Heart left ventricle (tissue), 16 donors: Measurements from ENCODE around the gene HOXB4. TPM values are rescaled to one million over a fixed set of nuclear protein-coding genes. Genes with fewer than 3 reads are reported as not detected.

ENCODE experiments used
- ATAC-seq, 4 donors: fragments of 200-7000 bp; cut with Tn5 transposase; one replicate each; pipeline ENCODE4 v1.9.1; 2020 to 2022; ENCODE audit warnings: moderate library complexity in 4 of 4, mild to moderate bottlenecking in 3 of 4, moderate number of reproducible peaks in 1 of 4
- DNase-seq, 5 donors: peaks; one replicate each; pipeline ENCODE4 v3.0.0-alpha.2; 2020
- H3K27ac ChIP-seq, 12 donors: fragments of 200-600 bp; sonication (generic) in 4 of 12; one replicate each; pipeline versions ENCODE4 v1.5.0 to v1.8.0; 2016 to 2022; ENCODE audit warnings: mild to moderate bottlenecking in 2 of 12
- H3K27me3 ChIP-seq, 9 donors: fragments of 200-600 bp; sonication (generic) in 2 of 9; one replicate each; pipeline versions ENCODE4 v1.5.1 to v1.8.0; 2016 to 2022; ENCODE audit warnings: mild to moderate bottlenecking in 3 of 9
- H3K36me3 ChIP-seq, 9 donors: fragments of 200-600 bp; sonication (generic) in 2 of 9; one replicate each; pipeline versions ENCODE4 v1.5.0 to v1.8.0; 2018 to 2022; ENCODE audit warnings: mild to moderate bottlenecking in 2 of 9
- H3K4me1 ChIP-seq, 12 donors: fragments of 200-600 bp; sonication (generic) in 4 of 12; one replicate each; pipeline versions ENCODE4 v1.5.0 to v1.8.0; 2016 to 2022; ENCODE audit warnings: mild to moderate bottlenecking in 3 of 12
- H3K4me3 ChIP-seq, 12 donors: fragments of 200-600 bp; sonication (generic) in 4 of 12; one replicate each; pipeline versions ENCODE4 v1.5.0 to v1.8.0; 2017 to 2022; ENCODE audit warnings: mild to moderate bottlenecking in 9 of 12, moderate library complexity in 4 of 12
- H3K9me3 ChIP-seq, 12 donors: fragments of 200-600 bp; sonication (generic) in 4 of 12; one replicate each; pipeline versions ENCODE4 v1.5.0 to v1.8.0; 2016 to 2022; ENCODE audit warnings: mild to moderate bottlenecking in 1 of 12
- CTCF ChIP-seq, 12 donors: fragments of 200-600 bp; sonication (generic) in 4 of 12; IDR thresholded peaks; one replicate each; pipeline versions ENCODE4 v1.5.0 to v1.8.0; 2018 to 2022; ENCODE audit warnings: antibody characterized with exemption in 12 of 12, mild to moderate bottlenecking in 5 of 12
- POLR2A ChIP-seq, 2 donors: fragments of 450-650 bp; IDR thresholded peaks; one replicate each; pipeline ENCODE4 v1.6.1; 2017; ENCODE audit warnings: antibody characterized with exemption in 2 of 2, mild to moderate bottlenecking in 2 of 2, moderate library complexity in 2 of 2
- WGBS, 4 donors: extraction: QIAGEN DNeasy Blood & Tissue Kit in 2 of 4; methylation state at CpG; one replicate each; pipeline versions ENCODE4 v1.1.5 to v1.1.7; 2013 to 2018; 5-methylcytosine and 5-hydroxymethylcytosine counted together
- intact Hi-C, 10 donors: fragments of 100-400 bp; cut with DNase I; formaldehyde crosslinking; loops; one replicate each; pipeline versions ENCODE4 v1.11.1 to v1.14.2; 2022
- polyA plus RNA-seq, 2 donors: library from polyadenylated mRNA; stranded (reverse); fragments of 200-250 nt; gene quantifications; one replicate each; pipeline ENCODE4 v1.2.3, GENCODE V29; 2013
- total RNA-seq, 9 donors: library from RNA; depleted of rRNA in 2 of 9; stranded (reverse); fragments of >200 nt in 2 of 9; fragmentation: NEBNext Ultra II Directional in 3 of 9; extraction: Animal tissue kit (Norgen Biotek cat#: 25700) in 3 of 9; gene quantifications; one replicate each; pipeline versions ENCODE4 v1.1.0 to v1.2.4, GENCODE V29; 2016 to 2023
- donor health status: ischemic (EF 13 %, LVEDD 7.1; RV severe dilation, severe dysfunction).
- donor health status: healthy with polysubstance abuse.
- donor health status: DM: no; HTN: yes; CAD: no.
- donor health status: DM: no; HTN: no; CAD: no.
- donor health status: ischemic (EF 25% LVEDD 6.9; RV normal size, moderate dysfunction).
- donor health status: ischemic (EF 25% LVEDD 5.7; RV mildly dilated, moderate dysfunction).
- donor health status: healthy.
- donor health status: DM: yes; HTN: yes; CAD: no.
- donor health status: ischemic (EF 35%, LVEDD 5.7; RV mildly dilated, moderate dysfunction).
- donor health status: nonischemic (EF 11% LVEDD 7.7; RV severe dilation, severe dysfunction).
- donor health status: DM: yes; HTN: yes; CAD: no.
- donor health status: PGD.
- donor health status: ischemic (EF 29% LVEDD 5.4; RV normal size, mild dysfunction).
- donor health status: nonischemic (EF 23%, LVEDD 6.1; RV moderate dilation, normal function).

HOXB4 gene
- total and polyA plus RNA-seq, 11 donors, result 0.27 to 2.8 (median 0.59) TPM; not detected in 1

DNA sequence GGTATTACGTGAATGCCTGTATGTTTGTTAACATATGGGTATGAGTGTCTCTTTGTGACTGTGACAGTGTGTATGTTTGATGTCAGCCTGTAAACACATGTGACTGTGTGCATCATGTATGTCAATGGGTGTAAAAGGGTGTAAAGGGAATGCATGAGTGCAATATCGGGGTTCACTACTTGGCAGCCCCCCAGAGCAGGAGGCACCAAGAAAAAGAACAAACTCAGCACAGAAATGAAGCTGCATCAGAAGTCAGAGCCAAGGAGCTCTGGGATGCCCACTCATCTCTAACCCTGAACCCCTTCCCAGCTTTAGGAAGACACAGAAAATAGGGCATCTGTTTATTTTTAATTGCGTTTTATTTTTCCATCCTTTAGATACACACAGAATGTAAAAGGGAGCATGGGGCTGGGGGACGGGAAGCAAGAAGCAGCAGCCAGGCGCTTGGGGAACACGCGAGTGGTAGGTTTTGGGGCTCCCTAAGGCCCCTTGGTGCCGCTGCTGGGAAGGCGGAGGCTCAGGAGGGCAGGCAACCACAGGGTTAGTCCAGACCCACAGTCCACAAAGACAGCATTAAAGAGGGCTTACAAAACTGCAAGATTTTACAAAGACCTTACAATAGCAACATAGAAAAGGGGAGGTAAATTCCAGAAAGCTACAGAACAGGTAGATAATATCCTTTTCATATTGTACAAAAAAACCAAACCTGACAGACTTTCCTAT lies 28.9 kb upstream of the HOXB4 start:
- ATAC-seq (no peak), DNase-seq (no peak)
- Histone ChIP-seq H3K4me1 (peaks cover 0 to 31% (median 11%) of the 10 kb centered on the region in 12 donors), H3K27me3 (peaks cover 82 to 100% (median 100%) of the 10 kb centered on the region in 9 donors), H3K9me3 (peaks cover 0 to 3% (median 0%) of the 10 kb centered on the region in 12 donors), H3K27ac (no peak overlapping the region), H3K36me3 (no peaks in the 10 kb centered on the region), H3K4me3 (no peak overlapping the region)
- WGBS, 4 donors, result 25 to 41% (median 32%) methylated on average over 9 of the region's 9 CpGs
- TF ChIP-seq CTCF (IDR thresholded peaks at IDR 0.05) (no peak), POLR2A (IDR thresholded peaks at IDR 0.05) (no peak)
- intact Hi-C loops, result no loop called here

DNA sequence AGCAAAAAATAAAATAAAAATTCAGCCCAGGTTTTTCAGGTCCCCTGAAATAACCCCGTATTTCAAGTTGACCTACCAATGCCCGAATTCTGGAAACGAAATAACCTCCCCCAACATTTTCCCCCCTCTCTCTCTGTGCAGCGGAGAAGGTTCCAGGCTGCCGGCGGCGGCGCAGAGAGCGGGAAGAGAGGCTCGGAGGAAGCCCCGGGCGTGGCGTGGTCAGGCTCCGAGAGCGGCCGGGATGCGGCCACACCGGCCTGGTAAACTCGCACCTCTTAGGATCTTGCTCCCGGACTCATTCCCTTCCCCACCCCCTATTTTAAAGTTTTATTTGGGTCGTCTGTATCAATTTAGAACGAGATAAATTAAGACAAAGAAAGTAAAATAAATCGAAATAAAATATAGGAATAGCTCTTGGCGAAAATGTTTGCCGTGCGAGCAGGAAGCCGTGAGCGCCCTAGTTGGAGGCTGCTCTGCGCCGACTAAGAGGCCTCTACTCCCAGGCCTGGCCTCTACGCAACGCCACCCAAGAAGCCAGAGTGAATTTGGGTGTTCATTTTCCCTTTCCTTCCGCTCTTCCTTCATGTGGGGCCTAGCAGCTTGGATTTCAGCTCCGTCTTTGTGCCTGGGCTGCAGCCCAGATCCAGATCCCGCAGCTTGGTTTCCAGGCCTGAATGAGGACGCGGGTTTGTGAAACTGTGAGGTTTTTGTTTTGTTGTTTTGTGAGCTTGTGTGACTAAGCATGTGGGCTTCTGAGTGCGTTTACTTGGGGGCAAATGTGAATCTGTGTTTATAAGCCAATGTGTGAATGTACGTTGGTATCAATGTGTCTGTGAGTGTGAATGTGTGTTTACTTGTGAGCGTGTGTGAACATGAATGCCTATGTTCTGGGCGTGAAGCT lies 28.1 kb upstream of the HOXB4 start:
- Histone ChIP-seq H3K4me3 (no peak overlapping the region), H3K4me1 (peaks cover 0 to 24% (median 11%) of the 10 kb centered on the region in 12 donors), H3K27me3 (peaks cover 82 to 100% (median 100%) of the 10 kb centered on the region in 9 donors), H3K27ac (no peak overlapping the region), H3K9me3 (peaks cover 0 to 3% (median 0%) of the 10 kb centered on the region in 12 donors), H3K36me3 (no peaks in the 10 kb centered on the region)
- intact Hi-C loops, result no loop called here
- TF ChIP-seq CTCF (IDR thresholded peaks at IDR 0.05), result no peak
- TF ChIP-seq POLR2A (IDR thresholded peaks at IDR 0.05), result no peak
- DNase-seq, result no peak
- no peak for ATAC-seq
- WGBS, 4 donors, result 21 to 29% (median 21%) methylated on average over 41 of the region's 41 CpGs

DNA sequence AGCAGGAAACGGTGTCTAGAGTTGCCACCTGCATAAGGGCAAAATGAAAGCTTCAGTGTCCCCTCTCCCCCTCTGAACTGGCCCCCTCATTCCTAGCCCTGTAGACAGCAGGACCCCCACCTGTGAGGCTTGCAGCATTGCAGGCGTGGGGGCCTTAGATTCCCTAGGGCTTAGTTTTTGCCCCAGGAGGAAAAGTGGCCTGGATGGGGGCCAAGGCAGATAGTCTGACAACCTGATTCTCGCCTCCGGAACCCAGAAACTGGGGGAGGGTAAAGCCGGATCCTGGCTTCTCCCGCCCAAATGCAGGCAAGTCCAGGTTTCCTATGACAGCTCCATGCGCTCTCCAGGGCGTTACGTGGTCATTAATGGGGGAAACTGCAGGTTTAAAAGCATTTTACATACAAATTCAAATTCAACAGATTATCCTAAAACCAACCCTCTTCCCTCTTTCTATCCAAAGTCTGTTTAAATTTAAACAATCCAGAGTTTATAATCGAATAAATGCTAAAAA lies 27.3 kb upstream of the HOXB4 start:
- Histone ChIP-seq H3K9me3 (peaks cover 0 to 3% (median 0%) of the 10 kb centered on the region in 12 donors), H3K4me1 (peaks cover 0 to 16% (median 6%) of the 10 kb centered on the region in 12 donors), H3K36me3 (no peaks in the 10 kb centered on the region), H3K27ac (no peak overlapping the region), H3K4me3 (no peak overlapping the region), H3K27me3 (peaks cover 78 to 100% (median 98%) of the 10 kb centered on the region in 9 donors)
- WGBS, 4 donors, result 9 to 17% (median 15%) methylated on average over 9 to 10 of the region's 10 CpGs
- ATAC-seq (no peak), DNase-seq (no peak)
- intact Hi-C loops, result no loop called here
- TF ChIP-seq POLR2A (IDR thresholded peaks at IDR 0.05) (no peak), CTCF (IDR thresholded peaks at IDR 0.05) (no peak)
